ENCODE results near the gene UIMC1.

- no peak for TF ChIP-seq CTCF (optimal IDR thresholded peaks at IDR 0.05 in 1 of 3, IDR thresholded peaks at IDR 0.05 in 1 of 3, conservative IDR thresholded peaks at IDR 0.05 in 1 of 3; ENCODE audit: extremely low read depth in 1 of 3, insufficient read depth in 2 of 3, low read length in 3 of 3)
- no peak for TF ChIP-seq EZH2 (IDR thresholded peaks at IDR 0.05; ENCODE audit: low read length)
Measured at GRCh38 chr5:176912115-176912514, 94.5 kb downstream of the UIMC1 start.
